ENCODE data around the gene LRP6. TPM values are rescaled to one million over a fixed set of nuclear protein-coding genes. Genes with fewer than 3 reads are reported as not detected.
"Not testable (repeated sequence)": the region's sequence is repeated elsewhere in the genome, so short reads cannot be mapped to it uniquely, and the experiment has no call there.

LRP6 gene
- total RNA-seq, 4 donors from 2014 or later, result 9.5 to 21.4 (median 14.7) TPM

- H3K9me3 ChIP-seq, result no peaks in the 10 kb centered on the region
- ATAC-seq (no peak), DNase-seq (no peak)
- in situ Hi-C loops (cut with MboI; ENCODE audit: low sequenced_read_pairs in 4 of 4) (no loop called here), intact Hi-C loops (cut with DNase I; ENCODE audit: low total_unique reads) (no loop called here)
- TF ChIP-seq CTCF (IDR thresholded peaks at IDR 0.05 in 4 of 5, conservative IDR thresholded peaks at IDR 0.05 in 1 of 5) (no peak), POLR2A (IDR thresholded peaks at IDR 0.05) (no peak)
- no peak overlapping the region for H3K27ac ChIP-seq
- H3K36me3 ChIP-seq, result peaks cover 0 to 10% of the 10 kb centered on the region in 2 donors
- no peak overlapping the region for H3K4me3 ChIP-seq
- H3K27me3 ChIP-seq, result no peaks in the 10 kb centered on the region
- H3K4me1 ChIP-seq, result no peaks in the 10 kb centered on the region
These were observed 113.2 kb downstream of the LRP6 start for GRCh38 chr12:12153596-12153995.

- no peak overlapping the region for H3K4me3 ChIP-seq
- H3K4me1 ChIP-seq, result no peaks in the 10 kb centered on the region
- no peak overlapping the region for H3K27ac ChIP-seq
- ATAC-seq (no peak), DNase-seq (no peak)
- TF ChIP-seq POLR2A (IDR thresholded peaks at IDR 0.05) (no peak), CTCF (IDR thresholded peaks at IDR 0.05 in 4 of 5, conservative IDR thresholded peaks at IDR 0.05 in 1 of 5) (no peak)
- in situ Hi-C loops (cut with MboI; ENCODE audit: low sequenced_read_pairs in 4 of 4) (no loop called here), intact Hi-C loops (cut with DNase I; ENCODE audit: low total_unique reads) (no loop called here)
- H3K27me3 ChIP-seq, result no peaks in the 10 kb centered on the region
- H3K9me3 ChIP-seq, result no peaks in the 10 kb centered on the region
- peaks cover 4 to 27% of the 10 kb centered on the region in 2 donors for H3K36me3 ChIP-seq
These were observed 119.7 kb downstream of the LRP6 start for GRCh38 chr12:12147111-12147510.

- H3K4me1 ChIP-seq; DNase-seq; intact Hi-C loops (cut with DNase I; ENCODE audit: low total_unique reads); H3K27ac ChIP-seq; H3K9me3 ChIP-seq; ATAC-seq; H3K27me3 ChIP-seq; H3K4me3 ChIP-seq; in situ Hi-C loops (cut with MboI; ENCODE audit: low sequenced_read_pairs in 4 of 4): not testable (repeated sequence)
- H3K36me3 ChIP-seq, result peaks cover 4 to 27% of the 10 kb centered on the region in 2 donors
These were observed 122.3 kb downstream of the LRP6 start for GRCh38 chr12:12144531-12144930.

GRCh38 chr12:12141000-12141399 is 125.8 kb downstream of the LRP6 start:
- DNase-seq (no peak), ATAC-seq (no peak)
- Histone ChIP-seq H3K9me3 (no peaks in the 10 kb centered on the region), H3K27me3 (no peaks in the 10 kb centered on the region), H3K4me1 (no peaks in the 10 kb centered on the region), H3K36me3 (peaks cover 0 to 9% of the 10 kb centered on the region in 2 donors), H3K27ac (no peak overlapping the region), H3K4me3 (no peak overlapping the region)
- no peak for TF ChIP-seq POLR2A (IDR thresholded peaks at IDR 0.05)
- no peak for TF ChIP-seq CTCF (IDR thresholded peaks at IDR 0.05 in 4 of 5, conservative IDR thresholded peaks at IDR 0.05 in 1 of 5)
- intact Hi-C loops (cut with DNase I; ENCODE audit: low total_unique reads) (no loop called here), in situ Hi-C loops (cut with MboI; ENCODE audit: low sequenced_read_pairs in 4 of 4) (no loop called here)

- H3K9me3 ChIP-seq, result no peaks in the 10 kb centered on the region
- peaks cover 0 to 18% of the 10 kb centered on the region in 2 donors for H3K36me3 ChIP-seq
- no peak for ATAC-seq
- DNase-seq, result no peak
- no peak overlapping the region for H3K4me3 ChIP-seq
- no peak overlapping the region for H3K27ac ChIP-seq
- intact Hi-C loops (cut with DNase I; ENCODE audit: low total_unique reads) (no loop called here), in situ Hi-C loops (cut with MboI; ENCODE audit: low sequenced_read_pairs in 4 of 4) (no loop called here)
- no peak for TF ChIP-seq POLR2A (IDR thresholded peaks at IDR 0.05)
- TF ChIP-seq CTCF (IDR thresholded peaks at IDR 0.05 in 4 of 5, conservative IDR thresholded peaks at IDR 0.05 in 1 of 5), result no peak
- no peaks in the 10 kb centered on the region for H3K27me3 ChIP-seq
- H3K4me1 ChIP-seq, result no peaks in the 10 kb centered on the region
These were observed 128.4 kb downstream of the LRP6 start for GRCh38 chr12:12138203-12139154.
